HG02938 (cell line): Measurements from ENCODE around the gene ABAT.
"Not testable (repeated sequence)": the region's sequence is repeated elsewhere in the genome, so short reads cannot be mapped to it uniquely, and the experiment has no call there.

ENCODE experiments used
- ATAC-seq: cut with Tn5 transposase; IDR thresholded peaks from one replicate; pipeline ENCODE4 v1.9.1; 2021; ENCODE audit warnings: mild to moderate bottlenecking, moderate library complexity; ENCODE audit not compliant: unreplicated experiment

The ABAT gene

GRCh38 chr16:8678068-8678927, 3.9 kb downstream of the ABAT start:
- no peak for ATAC-seq

- no peak for ATAC-seq
These were observed 4.7 kb downstream of the ABAT start for GRCh38 chr16:8679151-8679550.

GRCh38 chr16:8682551-8683259, 8.3 kb downstream of the ABAT start:
- ATAC-seq = no peak

GRCh38 chr16:8683640-8684039, 9.2 kb downstream of the ABAT start:
- ATAC-seq = no peak

GRCh38 chr16:8685617-8686016, 11.2 kb downstream of the ABAT start:
- no peak for ATAC-seq

GRCh38 chr16:8686031-8686621, 11.7 kb downstream of the ABAT start:
- no peak for ATAC-seq

GRCh38 chr16:8686879-8687278, 12.5 kb downstream of the ABAT start:
- no peak for ATAC-seq

GRCh38 chr16:8689686-8690085, 15.3 kb downstream of the ABAT start:
- ATAC-seq = no peak

GRCh38 chr16:8691728-8692127, 17.3 kb downstream of the ABAT start:
- ATAC-seq = no peak

- no peak for ATAC-seq
These were observed 20.6 kb downstream of the ABAT start for GRCh38 chr16:8694795-8695728.

- ATAC-seq = no peak
These were observed 22.5 kb downstream of the ABAT start for GRCh38 chr16:8696880-8697279.

- no peak for ATAC-seq
These were observed 23.5 kb downstream of the ABAT start for GRCh38 chr16:8697965-8698364.

- no peak for ATAC-seq
These were observed 29.3 kb downstream of the ABAT start for GRCh38 chr16:8703693-8704092.

- ATAC-seq = no peak
These were observed 29.7 kb downstream of the ABAT start for GRCh38 chr16:8704098-8704497.

- ATAC-seq = not testable (repeated sequence)
These were observed 30.8 kb downstream of the ABAT start for GRCh38 chr16:8705100-8705822.

- no peak for ATAC-seq
These were observed 34.1 kb downstream of the ABAT start for GRCh38 chr16:8708536-8708935.

- ATAC-seq = no peak
These were observed 38.4 kb downstream of the ABAT start for GRCh38 chr16:8712589-8713361.

GRCh38 chr16:8713635-8714172, 39.3 kb downstream of the ABAT start:
- ATAC-seq = no peak

- no peak for ATAC-seq
These were observed 39.8 kb downstream of the ABAT start for GRCh38 chr16:8714174-8714573.
